Measurements from ENCODE around the gene CD164. TPM values are rescaled to one million over a fixed set of nuclear protein-coding genes. Genes with fewer than 3 reads are reported as not detected.
A peak's percentile ranks its signal among the peaks of the same experiment; 100 is the strongest.

CD164 gene
- polyA plus RNA-seq, 1 of the 3 experiments (the other 2 are of a cell fraction): 83.4 TPM

GRCh38 chr6:109393886-109394281 lies 11.6 kb upstream of the CD164 start:
- no peak for TF ChIP-seq MEF2A (IDR thresholded peaks at IDR 0.05; ENCODE audit: borderline replicate concordance, low read depth)
- TF ChIP-seq RAD21 (IDR thresholded peaks at IDR 0.05; ENCODE audit: low read length): no peak
- TF ChIP-seq, protein P1, sequence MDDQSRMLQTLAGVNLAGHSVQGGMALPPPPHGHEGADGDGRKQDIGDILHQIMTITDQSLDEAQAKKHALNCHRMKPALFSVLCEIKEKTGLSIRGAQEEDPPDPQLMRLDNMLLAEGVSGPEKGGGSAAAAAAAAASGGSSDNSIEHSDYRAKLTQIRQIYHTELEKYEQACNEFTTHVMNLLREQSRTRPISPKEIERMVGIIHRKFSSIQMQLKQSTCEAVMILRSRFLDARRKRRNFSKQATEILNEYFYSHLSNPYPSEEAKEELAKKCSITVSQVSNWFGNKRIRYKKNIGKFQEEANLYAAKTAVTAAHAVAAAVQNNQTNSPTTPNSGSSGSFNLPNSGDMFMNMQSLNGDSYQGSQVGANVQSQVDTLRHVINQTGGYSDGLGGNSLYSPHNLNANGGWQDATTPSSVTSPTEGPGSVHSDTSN (IDR thresholded peaks at IDR 0.05): 0 out of 2 replicates have a peak, but pooled peaks have one; percentile 18
- TF ChIP-seq FOSL2 (IDR thresholded peaks at IDR 0.05; ENCODE audit: borderline replicate concordance, low read depth): peak; percentile 26; the same call in 1 of the 2 replicates
- TF ChIP-seq, protein P2, sequence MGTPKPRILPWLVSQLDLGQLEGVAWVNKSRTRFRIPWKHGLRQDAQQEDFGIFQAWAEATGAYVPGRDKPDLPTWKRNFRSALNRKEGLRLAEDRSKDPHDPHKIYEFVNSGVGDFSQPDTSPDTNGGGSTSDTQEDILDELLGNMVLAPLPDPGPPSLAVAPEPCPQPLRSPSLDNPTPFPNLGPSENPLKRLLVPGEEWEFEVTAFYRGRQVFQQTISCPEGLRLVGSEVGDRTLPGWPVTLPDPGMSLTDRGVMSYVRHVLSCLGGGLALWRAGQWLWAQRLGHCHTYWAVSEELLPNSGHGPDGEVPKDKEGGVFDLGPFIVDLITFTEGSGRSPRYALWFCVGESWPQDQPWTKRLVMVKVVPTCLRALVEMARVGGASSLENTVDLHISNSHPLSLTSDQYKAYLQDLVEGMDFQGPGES (IDR thresholded peaks at IDR 0.05; ENCODE audit: low read depth, low read length): no peak
- TF ChIP-seq, protein P3, sequence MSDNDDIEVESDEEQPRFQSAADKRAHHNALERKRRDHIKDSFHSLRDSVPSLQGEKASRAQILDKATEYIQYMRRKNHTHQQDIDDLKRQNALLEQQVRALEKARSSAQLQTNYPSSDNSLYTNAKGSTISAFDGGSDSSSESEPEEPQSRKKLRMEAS (IDR thresholded peaks at IDR 0.05; ENCODE audit: low read depth): no peak
- TF ChIP-seq NFIC (IDR thresholded peaks at IDR 0.05; ENCODE audit: borderline replicate concordance): no peak
- ChIA-PET POLR2A (no interaction called here), CTCF (interaction anchor here (4.3 kb wide), 1 partner anchor 10 kb away, joined by 34 read pairs; the partner anchor contains the start of gene CD164)
- no peak overlapping the region for H3K4me2 ChIP-seq
- H3K27me3 ChIP-seq (ENCODE audit: insufficient read depth): no peaks in the 10 kb centered on the region
- H3K4me3 ChIP-seq (ENCODE audit: low read depth in 2 of 2, low read length in 1 of 2): no peak overlapping the region
- H3K9me3 ChIP-seq: no peaks in the 10 kb centered on the region
- H3K79me2 ChIP-seq (ENCODE audit: insufficient read depth): no peaks in the 10 kb centered on the region
- no peaks in the 10 kb centered on the region for H3K36me3 ChIP-seq (replicated peaks in 1 of 2; ENCODE audit: control insufficient read depth in 1 of 2, insufficient read depth in 2 of 2, low read length in 1 of 2)
- no peaks in the 10 kb centered on the region for H3F3A ChIP-seq (replicated peaks; ENCODE audit: insufficient read depth)
- no peaks in the 10 kb centered on the region for H4K20me1 ChIP-seq (ENCODE audit: insufficient read depth)
- DNase-seq: no peak
- no peak overlapping the region for H3K27ac ChIP-seq (ENCODE audit: low read depth in 2 of 2, low read length in 1 of 2)
- H2AFZ ChIP-seq (ENCODE audit: low read depth): no peak overlapping the region
- H3K4me1 ChIP-seq (ENCODE audit: control insufficient read depth in 1 of 2, insufficient read depth in 2 of 2, low read depth in 1 of 2, low read length in 1 of 2): peaks cover 2 to 7% of the 10 kb centered on the region in 2 experiments; a peak in 2 of 4 replicates
- H3K9ac ChIP-seq: no peak overlapping the region
- no peaks in the 10 kb centered on the region for H3K9me2 ChIP-seq
- WGBS (ENCODE audit: low lambda C conversion rate): 53% methylated on average over 2 of the region's 2 CpGs

DNA sequence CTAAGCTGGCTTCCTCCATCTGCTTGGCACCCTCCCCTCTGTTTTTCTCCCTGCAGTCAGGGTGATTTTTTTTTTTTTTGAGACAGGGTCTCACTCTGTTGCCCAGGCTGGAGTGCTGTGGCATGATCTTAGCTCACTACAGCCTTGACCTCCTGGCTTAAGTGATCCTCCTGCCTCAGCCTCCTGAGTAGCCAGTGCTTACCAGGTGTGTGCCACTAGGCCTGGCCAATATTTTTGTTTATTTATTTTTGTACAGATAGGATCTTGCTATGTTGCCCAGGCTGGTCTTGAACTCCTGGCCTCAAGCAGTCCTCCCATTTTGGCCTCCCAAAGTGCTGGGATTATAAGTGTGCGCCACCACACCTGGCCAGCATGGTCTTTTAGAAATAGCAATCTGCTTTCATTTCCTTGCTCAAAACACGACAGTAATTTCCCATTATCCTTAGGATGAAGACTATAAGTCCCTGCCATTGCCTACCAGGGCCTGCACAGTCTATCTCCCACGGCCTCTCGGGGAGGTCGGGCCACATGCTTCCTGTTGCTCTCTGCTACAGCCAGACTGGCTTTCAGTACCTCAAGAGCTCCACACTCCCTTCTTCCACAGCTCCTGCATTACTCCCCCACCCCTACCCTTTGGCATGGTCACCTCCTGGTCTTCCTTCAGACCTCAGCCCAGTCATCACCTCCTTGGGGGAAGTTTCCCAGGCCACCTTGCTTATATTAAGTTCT lies 11.1 kb upstream of the CD164 start:
- DNase-seq: no peak
- Histone ChIP-seq H3K4me2 (no peak overlapping the region), H4K20me1 (ENCODE audit: insufficient read depth) (no peaks in the 10 kb centered on the region), H3K4me1 (ENCODE audit: control insufficient read depth in 1 of 2, insufficient read depth in 2 of 2, low read depth in 1 of 2, low read length in 1 of 2) (peaks cover 2 to 7% of the 10 kb centered on the region in 2 experiments; a peak in 2 of 4 replicates), H3K9ac (no peak overlapping the region), H3K36me3 (replicated peaks in 1 of 2; ENCODE audit: control insufficient read depth in 1 of 2, insufficient read depth in 2 of 2, low read length in 1 of 2) (no peaks in the 10 kb centered on the region), H2AFZ (ENCODE audit: low read depth) (no peak overlapping the region), H3K4me3 (ENCODE audit: low read depth in 2 of 2, low read length in 1 of 2) (no peak overlapping the region), H3F3A (replicated peaks; ENCODE audit: insufficient read depth) (no peaks in the 10 kb centered on the region), H3K27ac (ENCODE audit: low read depth in 2 of 2, low read length in 1 of 2) (no peak overlapping the region), H3K9me3 (no peaks in the 10 kb centered on the region), H3K9me2 (no peaks in the 10 kb centered on the region), H3K27me3 (ENCODE audit: insufficient read depth) (no peaks in the 10 kb centered on the region), H3K79me2 (ENCODE audit: insufficient read depth) (no peaks in the 10 kb centered on the region)
- 94% methylated on average over 5 of the region's 5 CpGs for WGBS (ENCODE audit: low lambda C conversion rate)
- CTCF ChIA-PET: interaction anchor here (4.3 kb wide), 1 partner anchor 10 kb away, joined by 34 read pairs; the partner anchor contains the start of gene CD164
- POLR2A ChIA-PET: no interaction called here
- TF ChIP-seq ELF1 (IDR thresholded peaks at IDR 0.05) (no peak), MXI1 (IDR thresholded peaks at IDR 0.05; ENCODE audit: low read depth, low read length) (no peak), JUND (IDR thresholded peaks at IDR 0.05) (no peak), NRF1 (IDR thresholded peaks at IDR 0.05; ENCODE audit: low read depth, low read length) (no peak), RCOR1 (IDR thresholded peaks at IDR 0.05; ENCODE audit: low read length) (no peak), CHD2 (IDR thresholded peaks at IDR 0.05; ENCODE audit: low read length, partially characterized antibody) (no peak), YY1 (IDR thresholded peaks at IDR 0.05; ENCODE audit: low read depth) (no peak), POLR2AphosphoS5 (IDR thresholded peaks at IDR 0.05; ENCODE audit: low read depth, low read length) (no peak), RAD21 (IDR thresholded peaks at IDR 0.05; ENCODE audit: low read length) (no peak), RFX5 (IDR thresholded peaks at IDR 0.05; ENCODE audit: low read length) (no peak), NFIC (IDR thresholded peaks at IDR 0.05; ENCODE audit: borderline replicate concordance) (no peak), TAF1 (IDR thresholded peaks at IDR 0.05; ENCODE audit: borderline replicate concordance, low read depth, low read length) (no peak), USF1 (IDR thresholded peaks at IDR 0.05; ENCODE audit: borderline replicate concordance, low read depth) (no peak), CTCF (IDR thresholded peaks at IDR 0.05) (no peak), EP300 (IDR thresholded peaks at IDR 0.05; ENCODE audit: borderline replicate concordance in 1 of 2, low read depth in 1 of 2, low read length in 1 of 2) (no peak)
